ENCODE results near the gene RASGRP1.
A peak's percentile ranks its signal among the peaks of the same experiment; 100 is the strongest.
"Not testable (repeated sequence)": the region's sequence is repeated elsewhere in the genome, so short reads cannot be mapped to it uniquely, and the experiment has no call there.

RASGRP1 gene

DNA sequence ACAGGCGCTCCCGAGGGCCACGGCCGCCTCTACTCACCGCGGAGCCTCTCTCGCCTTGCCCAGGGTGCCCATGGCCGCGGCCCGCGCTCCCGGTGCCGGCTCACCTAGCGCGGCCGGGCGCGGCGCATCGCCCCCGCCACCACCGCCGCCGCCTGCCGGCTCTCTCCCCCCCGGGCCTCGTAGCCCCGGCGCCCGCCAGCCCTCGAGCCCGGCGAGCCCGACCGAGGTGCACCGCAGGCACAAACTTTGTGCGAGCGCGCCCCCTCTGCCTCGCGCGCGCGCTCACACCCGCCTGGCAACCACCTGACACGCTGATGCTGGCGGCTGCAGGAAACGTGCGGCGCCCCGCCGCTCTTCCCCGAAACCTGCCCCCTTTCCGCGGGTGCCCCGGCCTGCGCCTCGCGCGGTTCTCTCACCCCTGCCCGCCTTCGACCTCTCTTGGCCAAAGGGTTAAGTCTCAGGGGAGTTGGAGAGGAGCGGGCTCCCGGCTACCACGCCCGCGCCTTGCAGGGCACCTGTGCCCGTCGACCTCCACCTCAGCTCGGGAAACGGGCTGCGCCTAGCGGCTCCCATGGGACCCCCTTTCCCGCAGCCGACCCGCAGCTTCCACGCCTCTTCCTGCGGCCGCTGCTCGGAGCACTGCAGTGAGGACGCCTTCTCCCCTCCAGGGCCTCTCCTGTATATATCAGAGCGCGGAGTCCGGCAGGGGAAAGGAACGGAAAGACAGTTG is at the start of gene RASGRP1:
RASGRP1 (minus strand) TSS at position 258 of the 730 bp plus-strand sequence; CDS start at position 72, 186 bp downstream.
- peak; percentile 76 for DNase-seq

DNA sequence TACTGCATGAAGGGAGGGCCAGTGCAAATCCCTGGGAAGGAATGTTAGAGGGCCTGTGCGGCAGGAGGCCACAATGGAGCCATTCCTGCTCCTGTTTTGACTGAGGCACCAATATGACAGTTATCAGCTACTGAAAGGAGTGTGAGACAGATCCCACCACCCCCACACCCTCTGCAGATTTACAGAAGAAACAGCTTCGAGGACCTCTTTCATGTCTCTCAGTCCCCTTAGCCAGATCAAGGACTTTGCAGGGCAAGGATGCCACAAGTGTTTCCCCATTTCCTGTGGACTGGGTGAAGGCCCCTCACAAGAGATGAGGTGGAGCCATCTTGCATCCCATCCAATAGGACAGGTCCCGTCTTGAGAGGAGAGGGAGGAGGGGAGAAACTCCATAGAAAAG is 48.5 kb upstream of the RASGRP1 start:
- DNase-seq = no peak

DNA sequence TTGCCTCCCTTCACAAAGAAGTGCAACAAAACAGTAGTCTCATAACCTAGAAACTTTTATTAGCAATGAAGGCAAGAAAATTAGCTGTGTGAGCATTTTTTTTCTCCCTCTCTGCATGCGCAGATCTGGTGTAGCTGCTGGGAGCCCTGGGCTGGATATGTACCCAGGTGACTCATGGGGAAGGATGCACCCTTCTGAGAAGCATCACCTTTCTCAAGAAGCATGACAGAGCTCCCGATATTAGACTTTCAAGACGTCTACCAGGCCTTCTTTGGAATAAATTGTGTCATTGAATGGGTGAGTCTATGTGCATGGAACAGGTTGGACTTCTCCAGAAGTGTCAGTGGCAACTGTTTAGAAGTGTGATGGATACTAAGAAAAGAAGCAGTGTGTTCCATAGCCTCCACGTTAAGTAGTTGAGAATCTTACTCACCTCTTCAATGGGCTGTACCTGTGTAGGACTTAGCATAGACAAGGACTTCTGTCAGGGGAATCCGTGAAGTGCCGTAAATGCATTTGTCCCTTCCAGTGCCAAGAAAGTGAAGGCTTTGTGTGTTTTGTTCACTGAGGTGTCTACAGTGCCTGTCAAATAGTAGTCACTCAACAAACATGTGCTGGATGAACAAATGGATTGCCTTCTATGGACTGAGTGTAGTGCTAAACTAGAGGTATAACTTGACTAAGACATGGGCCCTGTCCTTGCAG is 47.7 kb upstream of the RASGRP1 start:
- no peak for DNase-seq

DNA sequence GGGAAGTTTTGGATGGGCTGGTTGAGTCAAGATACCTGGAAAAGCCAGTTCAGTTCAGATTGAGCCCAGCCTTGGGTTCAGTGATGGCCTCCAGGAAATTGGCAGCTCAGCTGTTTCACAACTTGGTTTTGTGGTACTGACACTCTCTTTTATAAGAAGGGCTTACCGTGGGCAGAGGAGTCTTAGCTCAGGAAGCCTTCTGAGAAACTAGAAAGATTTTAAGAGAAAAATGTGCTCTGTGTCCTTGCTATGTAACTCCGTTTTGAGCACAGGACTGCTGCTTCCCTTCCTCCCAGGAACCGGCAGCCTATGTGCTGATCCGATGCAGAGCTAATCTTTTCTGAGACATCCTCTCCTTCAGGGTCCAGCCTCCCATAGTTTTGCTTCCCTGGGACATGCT is 46.6 kb upstream of the RASGRP1 start:
- no peak for DNase-seq

DNA sequence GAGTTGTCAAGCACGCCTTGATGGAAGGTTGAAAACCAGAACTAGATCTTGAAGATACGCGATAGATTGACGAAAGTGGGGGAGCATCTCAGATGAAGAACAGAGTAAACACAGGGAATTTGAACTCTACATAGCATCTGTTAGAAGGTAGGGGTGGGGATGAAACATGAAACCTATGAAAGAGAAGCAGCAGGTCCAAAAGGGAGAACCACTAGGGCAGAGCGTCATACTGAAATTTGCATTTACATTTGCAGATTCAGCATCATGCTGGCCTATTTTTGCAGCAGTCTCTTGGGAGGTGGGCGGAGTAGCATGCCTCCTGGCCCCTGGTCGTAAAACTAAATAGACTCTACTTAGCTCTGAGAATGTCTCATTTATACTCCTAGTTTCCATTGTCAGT is 46.1 kb upstream of the RASGRP1 start:
- DNase-seq = peak; percentile 2

DNA sequence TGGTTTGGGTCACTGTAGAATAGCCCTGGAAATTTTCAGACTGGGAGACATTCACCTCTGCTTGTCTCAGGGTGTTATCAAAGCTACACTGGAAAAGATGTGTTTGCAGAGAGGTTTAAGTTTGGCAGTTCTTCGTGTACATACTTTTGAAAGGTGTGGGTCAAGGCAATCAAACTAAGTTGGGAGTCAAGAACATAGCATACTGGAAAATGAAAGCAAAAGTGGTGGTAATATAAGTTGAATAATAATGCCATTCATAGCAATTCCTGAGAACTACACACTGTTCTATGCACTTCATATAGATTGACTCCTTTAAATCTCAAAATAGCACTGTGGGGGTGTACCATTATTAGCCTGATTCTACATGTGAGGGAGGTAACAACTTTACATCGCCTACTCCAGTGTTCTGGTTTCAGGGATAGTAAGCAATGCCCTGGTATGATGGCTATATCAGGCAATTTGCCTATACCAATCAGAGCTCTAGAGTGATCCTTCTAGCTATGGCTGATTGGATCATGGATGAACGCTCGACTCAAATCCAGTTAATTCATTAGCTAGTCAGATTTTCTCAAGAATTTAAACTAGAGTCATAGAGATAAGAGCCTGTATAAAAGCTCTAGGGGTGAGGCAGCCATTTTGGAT is 44.6 kb upstream of the RASGRP1 start:
- DNase-seq = no peak

DNA sequence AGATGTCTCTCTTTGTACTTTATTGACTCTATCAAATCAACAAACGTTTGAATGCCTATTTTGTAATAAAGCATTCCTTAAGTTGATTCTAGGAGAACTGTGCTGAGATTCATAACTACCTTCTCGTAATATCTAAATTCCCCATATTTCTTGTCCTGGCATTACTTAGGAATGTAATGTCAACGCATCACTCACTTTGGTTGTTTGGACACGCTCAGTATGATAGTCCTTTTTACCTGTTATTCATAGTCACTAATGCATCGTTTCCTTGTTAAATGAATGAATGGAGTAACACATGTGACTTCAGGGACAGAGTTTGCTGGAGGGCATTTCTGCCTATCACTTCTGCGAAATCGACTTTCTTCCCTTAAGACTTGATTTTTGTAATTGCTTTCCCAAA is 44.1 kb upstream of the RASGRP1 start:
- DNase-seq = no peak

DNA sequence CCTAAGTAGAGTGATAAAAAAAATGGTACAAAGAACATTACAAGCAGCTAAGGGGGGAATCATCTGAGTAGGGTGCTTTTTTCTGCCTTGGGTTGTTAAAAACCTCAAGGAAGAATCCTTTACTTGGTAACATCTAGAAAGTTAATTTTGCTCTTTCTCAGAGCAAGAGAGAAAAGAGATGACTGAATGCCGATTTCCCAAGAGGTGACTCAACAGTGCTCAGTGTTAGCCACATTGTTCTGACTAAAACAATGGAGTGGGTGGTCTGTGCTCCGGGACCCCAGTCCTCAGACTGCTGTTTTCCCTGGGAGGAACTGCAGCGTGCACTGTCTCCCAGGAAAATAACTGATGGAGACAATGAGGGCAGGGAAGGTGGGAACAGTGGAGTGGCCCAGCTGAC is 41.1 kb upstream of the RASGRP1 start:
- DNase-seq = no peak

DNA sequence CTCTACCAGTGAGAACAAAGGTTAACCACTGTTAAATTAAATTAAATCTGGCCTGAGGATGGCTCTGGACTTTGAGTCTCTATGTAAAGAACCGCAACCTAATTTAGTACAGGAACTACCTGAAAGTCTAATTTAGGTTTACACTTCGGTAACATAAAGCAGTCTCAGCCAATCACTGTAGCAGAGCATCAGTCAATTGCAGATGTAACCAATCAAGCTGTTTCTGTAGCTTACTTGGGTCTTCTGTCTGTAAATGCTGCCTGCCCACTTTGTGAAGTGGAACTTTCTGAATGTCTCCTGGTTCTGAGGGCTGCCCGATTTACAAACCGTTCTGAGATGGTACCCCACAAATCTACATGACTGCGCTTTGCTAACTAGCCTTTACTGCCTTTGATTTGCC is 39.1 kb upstream of the RASGRP1 start:
- no peak for DNase-seq

DNA sequence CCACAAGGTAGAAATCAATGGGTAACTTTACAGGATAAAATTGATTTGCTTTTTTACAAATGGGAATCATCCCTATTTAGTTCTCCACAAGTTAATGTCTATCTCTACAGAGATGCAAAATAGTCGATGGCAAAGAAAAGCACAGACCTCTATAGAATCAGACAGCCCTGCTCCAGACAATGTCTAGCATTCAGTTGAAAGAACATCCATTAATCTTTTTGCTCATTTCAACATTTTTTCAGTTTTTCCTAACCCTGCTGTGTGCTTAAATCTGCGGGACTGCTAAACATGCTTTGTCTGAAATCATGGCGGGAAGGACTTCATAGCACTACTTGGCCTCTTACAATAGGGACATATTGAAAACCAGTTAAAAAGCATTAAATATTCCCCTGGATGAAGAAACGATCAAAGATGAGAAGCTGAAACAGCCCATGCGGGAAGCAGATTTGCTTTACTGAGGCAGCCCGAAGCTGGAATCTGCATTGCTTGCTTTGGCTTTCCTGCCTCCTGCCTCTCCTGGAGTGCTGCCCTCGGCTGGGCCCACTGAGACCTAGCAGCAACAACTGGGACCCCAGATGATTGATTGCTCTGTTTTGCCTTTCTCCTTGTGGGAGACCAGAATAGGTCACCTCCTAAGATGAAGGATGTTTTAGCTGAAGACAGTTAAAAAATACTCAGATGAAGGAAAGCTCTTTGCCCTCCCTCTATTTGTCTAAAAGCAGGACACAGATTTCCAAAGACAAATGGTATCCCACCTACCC is 38.5 kb upstream of the RASGRP1 start:
- DNase-seq = no peak

DNA sequence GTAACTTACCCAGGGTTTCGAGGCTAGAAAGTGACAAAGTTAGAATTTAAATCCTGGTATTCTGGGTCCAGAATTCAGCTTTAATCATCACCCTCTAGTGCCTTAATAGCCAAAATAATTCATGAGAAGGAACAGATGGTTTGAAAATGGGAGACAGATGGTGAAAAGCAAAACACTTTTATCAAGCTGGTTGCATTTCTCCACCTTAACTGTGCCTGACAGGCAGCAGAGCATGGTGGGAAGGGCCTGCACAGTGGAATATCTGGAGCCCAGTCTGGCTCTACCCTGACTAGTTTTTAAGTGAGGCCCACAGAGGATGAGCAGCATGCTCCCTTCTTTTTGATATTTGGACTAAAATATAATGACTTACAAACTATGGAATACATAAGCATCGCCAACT is 35.6 kb upstream of the RASGRP1 start:
- DNase-seq = no peak

DNA sequence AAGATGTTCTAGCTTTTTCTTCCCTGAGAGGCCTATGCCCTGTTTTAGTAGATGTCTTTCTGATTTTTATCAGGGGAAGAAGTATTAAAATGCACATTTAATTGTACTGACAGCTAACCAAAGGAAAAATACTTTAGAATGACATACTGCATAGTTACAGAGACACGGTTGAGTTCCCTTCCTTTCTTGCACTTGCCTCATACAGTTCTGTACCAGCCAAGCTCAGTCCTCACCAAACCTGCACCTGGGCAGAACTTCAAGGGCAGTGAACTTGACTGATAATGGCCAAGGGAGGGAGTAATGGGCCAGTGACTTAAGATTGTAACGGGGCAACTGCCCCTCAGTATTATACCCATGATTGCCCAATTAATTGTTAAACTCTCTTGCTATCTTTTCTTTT is 34.1 kb upstream of the RASGRP1 start:
- no peak for DNase-seq

DNA sequence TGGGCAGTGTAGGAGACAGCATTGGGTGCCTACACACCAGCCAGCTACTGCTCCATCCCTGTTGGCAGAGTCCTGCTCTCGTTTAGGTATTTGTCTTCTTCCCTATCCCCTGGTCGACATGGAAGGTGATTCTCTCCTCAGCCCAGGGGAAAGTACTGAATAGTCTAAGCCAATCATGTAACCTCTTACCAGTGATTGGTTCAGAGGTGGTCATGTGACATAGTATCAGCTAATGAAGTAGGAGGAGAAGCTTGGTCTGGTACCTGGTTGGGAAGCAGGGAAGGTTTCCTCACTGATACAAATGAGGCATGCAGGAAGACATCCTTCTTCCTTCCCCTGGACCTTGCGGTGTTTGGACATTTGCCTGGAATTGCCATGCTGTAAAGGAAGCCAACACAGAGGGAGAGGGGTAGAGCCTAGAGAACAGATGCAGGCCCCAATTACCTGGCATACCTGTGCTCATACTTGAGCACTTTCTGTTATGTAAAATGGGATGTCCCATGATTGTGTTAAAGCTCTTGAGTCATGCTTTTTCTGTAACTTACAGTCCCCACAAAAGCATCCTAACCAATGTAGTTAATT is 32.7 kb upstream of the RASGRP1 start:
- DNase-seq = no peak

DNA sequence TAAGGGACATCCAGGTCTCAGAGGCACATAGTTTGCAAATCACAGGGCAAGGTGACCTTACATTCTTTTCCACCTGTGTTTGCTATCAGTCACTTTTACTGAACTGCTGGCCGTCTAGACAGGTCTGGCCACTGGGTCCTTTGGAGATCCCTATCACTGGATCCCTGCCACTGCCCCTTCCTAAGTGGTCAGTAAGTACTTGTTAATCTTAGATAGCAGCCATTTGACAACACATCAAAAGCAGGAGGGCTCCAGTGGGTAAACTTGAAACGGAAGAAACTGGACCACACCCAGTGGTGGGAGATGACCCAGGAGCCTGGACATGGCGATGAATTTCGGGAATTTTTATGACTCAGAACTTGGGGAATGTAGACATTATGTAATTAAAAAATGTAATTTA is 28.9 kb upstream of the RASGRP1 start:
- DNase-seq = no peak

DNA sequence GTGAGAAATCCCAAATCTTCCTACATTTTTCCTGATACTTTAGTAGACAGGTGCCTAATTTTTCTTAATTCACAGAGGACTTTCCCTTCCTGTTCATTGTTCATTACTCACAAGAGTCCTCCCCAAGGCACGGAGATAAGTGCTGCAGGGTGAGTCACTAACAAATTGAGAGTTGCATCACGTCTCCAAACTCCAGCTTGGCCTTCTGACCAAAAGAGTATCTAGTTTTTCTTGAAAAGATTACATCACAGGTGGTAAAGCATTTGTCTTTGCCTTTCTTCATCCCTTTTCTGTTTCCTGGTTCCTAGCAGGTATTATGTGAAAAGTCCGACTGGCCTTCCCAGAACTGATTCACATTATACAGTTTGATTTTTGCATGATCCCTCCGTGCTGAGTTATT is 24.9 kb upstream of the RASGRP1 start:
- no peak for DNase-seq

DNA sequence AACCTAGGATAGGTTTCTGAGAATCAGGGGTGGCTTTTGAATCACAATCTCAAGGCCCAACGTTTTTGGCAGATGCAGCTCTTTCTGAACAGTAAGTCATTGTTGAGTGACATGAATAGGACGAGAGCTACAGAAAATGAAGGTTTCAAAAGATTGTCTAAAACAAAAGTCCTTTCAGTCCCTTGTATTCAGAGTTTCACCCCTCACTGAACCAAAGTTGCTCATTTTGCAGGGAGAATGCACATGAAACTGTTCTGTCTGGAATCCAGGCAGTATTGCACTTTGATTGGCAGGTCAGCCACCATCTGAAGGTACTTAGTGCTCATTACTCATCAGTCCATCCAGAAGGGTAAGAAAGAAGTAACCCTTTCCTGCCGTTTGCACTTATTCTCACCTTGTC is 24.1 kb upstream of the RASGRP1 start:
- DNase-seq = no peak

DNA sequence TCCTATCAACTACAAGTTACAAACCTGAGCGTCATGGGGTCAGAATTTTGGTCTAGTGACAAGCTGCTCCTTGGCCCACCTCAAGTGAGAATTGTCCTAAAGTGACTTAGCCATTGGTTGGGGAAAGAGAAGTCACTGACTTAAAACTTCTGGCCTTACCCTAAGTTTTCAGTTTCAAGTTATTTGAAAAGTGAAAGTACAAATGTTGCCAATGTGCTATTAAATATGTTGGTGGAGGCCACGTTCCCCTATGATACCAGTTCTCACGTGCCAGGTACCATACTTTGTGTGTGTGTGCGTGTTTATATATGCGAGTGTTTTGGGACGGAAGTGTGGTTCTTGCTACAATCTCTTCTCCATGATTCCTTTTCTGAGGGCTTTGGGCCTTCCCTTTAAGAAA is 22.6 kb upstream of the RASGRP1 start:
- no peak for DNase-seq

DNA sequence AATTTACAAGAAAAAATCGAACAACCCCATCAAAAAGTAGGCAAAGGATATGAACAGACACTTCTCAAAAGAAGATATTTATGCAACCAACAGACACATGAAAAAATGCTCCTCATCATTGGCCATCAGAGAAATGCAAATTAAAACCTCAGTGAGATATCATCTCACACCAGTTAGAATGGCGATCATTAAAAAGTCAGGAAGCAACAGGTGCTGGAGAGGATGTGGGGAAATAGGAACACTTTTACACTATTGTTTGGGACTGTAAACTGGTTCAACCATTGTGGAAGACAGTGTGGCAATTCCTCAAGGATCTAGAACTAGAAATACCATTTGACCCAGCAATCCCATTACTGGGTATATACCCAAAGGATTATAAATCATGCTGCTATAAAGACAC is 21.4 kb upstream of the RASGRP1 start:
- DNase-seq = not testable (repeated sequence)

DNA sequence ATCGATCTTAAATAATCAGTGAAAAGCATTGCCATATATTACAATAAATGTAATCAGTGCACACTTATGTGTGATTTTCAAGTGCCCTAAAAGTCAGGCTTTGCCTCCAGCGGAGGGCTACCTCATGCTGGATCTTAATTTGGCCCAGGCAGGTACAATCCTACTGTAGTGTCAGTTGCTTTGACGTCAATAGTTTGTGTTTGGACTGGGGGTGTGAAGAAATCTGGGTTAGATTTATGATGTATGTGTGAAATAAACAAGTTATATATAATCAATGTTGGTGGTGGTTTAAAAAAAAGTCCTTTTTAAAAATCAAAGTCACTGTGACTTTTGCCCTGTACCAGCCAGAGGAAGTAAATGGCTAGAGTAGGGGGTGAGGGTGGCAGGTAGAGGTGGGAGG is 14.0 kb upstream of the RASGRP1 start:
- DNase-seq = no peak

DNA sequence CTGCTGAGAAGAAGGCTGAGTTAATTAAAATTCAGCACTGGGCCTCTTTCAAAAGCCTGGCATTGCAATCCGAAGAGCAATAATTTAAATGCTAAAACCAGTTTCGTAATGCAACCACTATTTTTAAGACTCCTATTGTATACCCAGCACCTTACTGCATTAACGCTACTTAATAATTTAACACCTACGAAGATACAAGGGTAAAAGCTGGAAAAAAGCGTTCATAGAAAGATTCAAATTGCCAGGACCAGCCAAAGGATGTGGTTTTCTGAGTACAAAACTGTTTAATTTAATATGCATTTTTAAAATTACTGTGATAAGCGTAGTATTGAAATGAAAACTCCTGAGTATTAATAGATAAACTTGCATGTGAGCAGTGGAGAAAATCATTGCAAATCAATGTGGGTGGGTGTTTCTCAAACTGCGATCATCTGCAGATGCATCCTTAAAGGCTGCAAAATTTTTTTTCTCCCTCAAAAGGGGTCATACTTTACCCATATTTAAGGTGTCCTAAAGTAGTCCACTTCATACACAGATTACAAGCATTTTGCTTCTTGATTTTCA is 12.9 kb upstream of the RASGRP1 start:
- DNase-seq = no peak

DNA sequence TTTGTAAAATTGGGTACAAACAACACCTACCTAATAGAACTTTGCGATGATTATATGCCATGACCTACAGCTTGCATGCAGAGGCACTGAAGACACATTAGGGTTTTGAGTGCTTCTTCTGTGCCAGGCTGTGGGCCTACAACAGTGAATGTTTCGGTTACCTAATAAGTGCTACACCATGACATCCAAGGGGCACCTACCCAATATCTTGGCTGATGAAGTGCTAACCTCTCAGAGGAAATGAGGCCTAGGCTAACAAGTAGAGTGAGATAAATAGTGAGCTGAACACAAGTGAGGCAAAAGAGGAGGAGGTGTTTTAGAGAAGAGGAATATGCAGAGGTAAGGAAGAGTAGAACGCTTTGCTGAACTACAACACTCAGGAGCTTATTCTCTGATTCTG is 12.2 kb upstream of the RASGRP1 start:
- no peak for DNase-seq

DNA sequence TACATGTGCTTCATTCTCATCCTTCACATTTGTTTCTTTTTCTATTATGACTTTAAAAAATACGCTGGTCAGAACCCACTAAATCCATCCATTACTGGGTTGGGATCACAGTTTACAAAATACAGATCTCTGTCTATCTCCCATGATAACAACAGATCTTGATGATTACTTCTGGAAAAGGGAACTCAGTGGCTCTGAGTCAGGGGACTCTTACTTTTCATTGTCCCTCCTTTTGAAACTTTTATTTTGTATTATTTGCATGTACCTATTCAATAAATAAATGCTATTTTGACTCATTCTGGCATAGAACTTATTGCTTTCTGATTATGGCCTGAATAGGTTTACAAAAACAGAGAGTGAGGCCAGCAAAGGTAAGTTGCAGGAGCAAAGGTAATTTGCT is 11.6 kb upstream of the RASGRP1 start:
- no peak for DNase-seq

DNA sequence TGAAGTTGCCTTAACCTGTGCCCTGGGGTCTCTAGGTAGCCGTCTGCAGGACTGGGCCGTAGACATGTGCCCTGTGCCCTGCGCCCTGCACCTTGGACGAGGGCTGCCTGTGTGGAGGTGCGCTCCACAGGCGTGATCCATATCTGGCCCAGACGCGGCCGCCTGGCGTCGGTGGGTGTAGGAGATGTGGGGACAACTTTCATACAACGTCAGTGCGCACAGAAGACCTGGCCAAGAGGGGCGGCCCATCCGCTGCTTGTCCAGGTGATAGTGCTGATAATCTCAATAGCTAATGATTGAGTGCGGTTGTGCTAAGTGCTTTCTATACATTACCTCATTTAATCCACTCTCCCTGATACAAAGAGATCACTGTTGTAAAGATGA is 665 bp upstream of the RASGRP1 start:
- no peak for DNase-seq
